PC-9 (cell line): Measurements from ENCODE around the gene CCN6. TPM values are rescaled to one million over a fixed set of nuclear protein-coding genes. Genes with fewer than 3 reads are reported as not detected.

ENCODE experiments used
- BruUV-seq: library from RNA; stranded (reverse); fragments of 400-500 nt; replicated peaks from 2 replicates; lab custom pipeline; 2021; lab: Mats Ljungman, UMichigan
- CTCF ChIA-PET: fragments of 300-600 bp; sonication (Branson Sonifier 250); formaldehyde crosslinking; loops from one replicate; lab custom pipeline; 2022; ENCODE audit warnings: antibody characterized with exemption; lab: Charles Lee
- POLR2A ChIA-PET: fragments of 300-600 bp; sonication (Branson Sonifier 250); formaldehyde crosslinking; loops from one replicate; lab custom pipeline; 2022; ENCODE audit warnings: antibody characterized with exemption; ENCODE audit not compliant: unreplicated experiment; lab: Charles Lee
- DNase-seq, 2 experiments: peaks; one replicate each; pipeline versions ENCODE4 v3.0.0 to v3.0.0-alpha.2; 2015 to 2022; ENCODE audit warnings: mixed read lengths in 1 of 2
- H2AFZ ChIP-seq: fragments of 200-600 bp; sonication (generic); 2 replicates; pipeline ENCODE4 v1.8.1; 2017; ENCODE audit warnings: antibody characterized with exemption
- H3F3A ChIP-seq: fragments of 200-600 bp; sonication (generic); 2 replicates; pipeline ENCODE4 v1.8.1; 2017; ENCODE audit warnings: antibody characterized with exemption, mild to moderate bottlenecking, low read depth; ENCODE audit not compliant: insufficient read depth
- H3K27ac ChIP-seq: fragments of 200-600 bp; sonication (generic); 2 replicates; pipeline ENCODE4 v1.6.1; 2016; ENCODE audit warnings: mixed run types
- H3K27me3 ChIP-seq: fragments of 200-600 bp; sonication (generic); 2 replicates; pipeline ENCODE4 v1.6.1; 2016; ENCODE audit warnings: low read depth, mixed run types; ENCODE audit not compliant: insufficient read depth
- H3K36me3 ChIP-seq: fragments of 200-600 bp; sonication (generic); 2 replicates; pipeline ENCODE4 v1.6.1; 2016; ENCODE audit warnings: low read depth, mixed run types
- H3K4me1 ChIP-seq: fragments of 200-600 bp; sonication (generic); replicated peaks from 2 replicates; pipeline ENCODE4 v1.6.1; 2016; ENCODE audit warnings: mixed run types; ENCODE audit not compliant: insufficient read depth
- H3K4me2 ChIP-seq: fragments of 200-600 bp; sonication (generic); 2 replicates; pipeline ENCODE4 v1.6.1; 2017; ENCODE audit warnings: mixed run types
- H3K4me3 ChIP-seq: fragments of 200-600 bp; sonication (generic); 2 replicates; pipeline ENCODE4 v1.6.1; 2016; ENCODE audit warnings: mixed run types
- H3K79me2 ChIP-seq: fragments of 200-600 bp; sonication (generic); 2 replicates; pipeline ENCODE4 v1.6.1; 2017; ENCODE audit warnings: low read depth, mixed run types
- H3K9me2 ChIP-seq: fragments of 200-600 bp; sonication (generic); 2 replicates; pipeline ENCODE4 v1.8.1; 2017; ENCODE audit warnings: mild to moderate bottlenecking; ENCODE audit not compliant: insufficient read depth
- H3K9me3 ChIP-seq: fragments of 200-600 bp; sonication (generic); 2 replicates; pipeline ENCODE4 v1.8.1; 2016; ENCODE audit warnings: low read depth; ENCODE audit not compliant: insufficient read depth
- H4K20me1 ChIP-seq: fragments of 200-600 bp; sonication (generic); 2 replicates; pipeline ENCODE4 v1.8.1; 2017; ENCODE audit not compliant: insufficient read depth
- EZH2 ChIP-seq: fragments of 200-600 bp; sonication (generic); IDR thresholded peaks from 2 replicates; pipeline ENCODE4 v1.8.0; 2017; ENCODE audit warnings: antibody characterized with exemption, low read depth
- intact Hi-C: fragments of 100-400 bp; cut with micrococcal nuclease; formaldehyde crosslinking; loops from one replicate; pipeline ENCODE4 v1.10.0; 2022; ENCODE audit not compliant: unreplicated experiment
- total RNA-seq: library from RNA; stranded (reverse); gene quantifications from 2 replicates; pipeline ENCODE4 v1.2.3, GENCODE V29; 2021
- TF ChIP-seq, protein P1 (sequence below): fragments of 200-600 bp; sonication (generic); conservative IDR thresholded peaks from 2 replicates; pipeline ENCODE4 v1.6.1; 2017; ENCODE audit warnings: mixed run types, antibody characterized with exemption, mild to moderate bottlenecking, moderate library complexity

The CCN6 gene
- total RNA-seq, 1 experiment from 2014 or later = not detected

DNA sequence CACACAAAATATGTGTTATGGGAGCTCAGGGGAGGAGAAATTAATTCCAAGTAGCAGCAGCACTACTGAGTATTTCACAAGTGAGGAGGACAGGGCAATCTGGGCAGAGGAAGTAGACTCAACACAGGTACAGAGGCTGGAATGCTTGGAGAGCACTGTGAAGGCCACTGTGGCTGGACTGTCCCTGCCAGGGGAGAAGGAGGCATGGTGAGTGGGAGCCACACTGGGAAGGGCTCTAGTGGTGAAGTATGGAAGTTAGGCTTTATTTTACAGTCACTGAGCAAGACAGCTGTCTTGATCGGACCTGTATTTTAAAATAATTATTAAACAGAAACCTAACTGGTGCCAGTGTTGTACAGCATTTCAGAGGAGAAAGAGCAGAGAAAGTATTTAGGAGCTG, 62.3 kb downstream of the CCN6 start:
- H3K9me2 ChIP-seq = no peaks in the 10 kb centered on the region
- no peaks in the 10 kb centered on the region for H3K79me2 ChIP-seq
- CTCF ChIA-PET = no interaction called here
- peaks cover 9% of the 10 kb centered on the region for H3K4me1 ChIP-seq
- POLR2A ChIA-PET = no interaction called here
- intact Hi-C loops = no loop called here
- no peak overlapping the region for H3K27ac ChIP-seq
- no peak overlapping the region for H2AFZ ChIP-seq
- no peaks in the 10 kb centered on the region for H3K9me3 ChIP-seq
- TF ChIP-seq, protein P1, sequence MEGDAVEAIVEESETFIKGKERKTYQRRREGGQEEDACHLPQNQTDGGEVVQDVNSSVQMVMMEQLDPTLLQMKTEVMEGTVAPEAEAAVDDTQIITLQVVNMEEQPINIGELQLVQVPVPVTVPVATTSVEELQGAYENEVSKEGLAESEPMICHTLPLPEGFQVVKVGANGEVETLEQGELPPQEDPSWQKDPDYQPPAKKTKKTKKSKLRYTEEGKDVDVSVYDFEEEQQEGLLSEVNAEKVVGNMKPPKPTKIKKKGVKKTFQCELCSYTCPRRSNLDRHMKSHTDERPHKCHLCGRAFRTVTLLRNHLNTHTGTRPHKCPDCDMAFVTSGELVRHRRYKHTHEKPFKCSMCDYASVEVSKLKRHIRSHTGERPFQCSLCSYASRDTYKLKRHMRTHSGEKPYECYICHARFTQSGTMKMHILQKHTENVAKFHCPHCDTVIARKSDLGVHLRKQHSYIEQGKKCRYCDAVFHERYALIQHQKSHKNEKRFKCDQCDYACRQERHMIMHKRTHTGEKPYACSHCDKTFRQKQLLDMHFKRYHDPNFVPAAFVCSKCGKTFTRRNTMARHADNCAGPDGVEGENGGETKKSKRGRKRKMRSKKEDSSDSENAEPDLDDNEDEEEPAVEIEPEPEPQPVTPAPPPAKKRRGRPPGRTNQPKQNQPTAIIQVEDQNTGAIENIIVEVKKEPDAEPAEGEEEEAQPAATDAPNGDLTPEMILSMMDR = no peak
- no peak for TF ChIP-seq EZH2
- H3K4me3 ChIP-seq = no peak overlapping the region
- H3K4me2 ChIP-seq = no peak overlapping the region
- no TSS peak for BruUV-seq
- no peak for DNase-seq
- peaks cover 46% of the 10 kb centered on the region for H3F3A ChIP-seq
- no peaks in the 10 kb centered on the region for H3K27me3 ChIP-seq
- peaks cover 90% of the 10 kb centered on the region for H3K36me3 ChIP-seq
- 0 out of 2 replicates have a peak, but pooled peaks cover 3% of the 10 kb centered on the region for H4K20me1 ChIP-seq

DNA sequence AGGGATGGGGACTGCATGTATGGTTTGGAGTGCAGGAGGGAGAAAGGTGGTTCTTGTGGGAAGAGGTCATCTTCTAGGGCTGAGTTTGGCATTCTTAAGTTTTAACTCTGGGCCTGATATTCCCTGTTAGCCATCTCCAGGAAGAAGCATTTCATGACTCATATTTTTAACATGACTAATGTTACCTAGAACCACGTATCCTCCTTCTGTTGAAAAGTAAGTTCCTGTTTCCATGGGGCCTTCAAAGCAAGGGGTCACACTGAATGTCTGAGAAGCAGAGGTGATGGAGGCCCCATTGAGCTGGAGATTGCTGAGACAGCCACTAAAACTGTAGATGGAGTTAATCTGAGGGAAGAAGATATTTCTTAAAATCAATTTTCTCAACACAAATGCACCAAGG, 63.6 kb downstream of the CCN6 start:
- H3K4me2 ChIP-seq = no peak overlapping the region
- intact Hi-C loops = no loop called here
- no TSS peak for BruUV-seq

DNA sequence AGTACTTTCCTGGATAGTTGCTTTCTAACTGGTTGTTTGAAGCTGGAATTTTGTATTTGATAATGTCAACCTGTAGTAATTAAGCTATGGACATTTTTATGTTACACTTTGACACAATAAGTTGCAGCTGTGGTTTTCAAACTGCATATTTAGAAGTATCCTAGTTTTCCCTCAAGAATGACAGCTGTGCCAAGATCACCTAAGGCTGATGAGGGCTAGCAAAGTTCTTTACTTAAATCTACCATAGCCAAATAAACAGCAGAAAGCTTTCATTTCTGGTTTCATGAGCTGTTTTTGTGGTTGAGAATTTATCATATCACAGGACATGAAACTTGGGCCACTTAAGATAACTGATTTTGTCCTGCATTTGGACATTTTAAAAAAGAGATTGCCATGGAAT, 64.1 kb downstream of the CCN6 start:
- no peak overlapping the region for H3K4me2 ChIP-seq
- no peak for DNase-seq
- no peaks in the 10 kb centered on the region for H3K9me3 ChIP-seq
- peak overlapping the region; percentile 23 for H3K27ac ChIP-seq
- H3K4me1 ChIP-seq = peaks cover 9% of the 10 kb centered on the region
- H3K36me3 ChIP-seq = peaks cover 91% of the 10 kb centered on the region
- POLR2A ChIA-PET = no interaction called here
- 0 out of 2 replicates have a peak, but pooled peaks cover 7% of the 10 kb centered on the region for H4K20me1 ChIP-seq
- TF ChIP-seq EZH2 = no peak
- TF ChIP-seq, protein P1 = no peak
- H2AFZ ChIP-seq = no peak overlapping the region
- H3K4me3 ChIP-seq = no peak overlapping the region
- no TSS peak for BruUV-seq
- CTCF ChIA-PET = interaction anchor here (0.6 kb wide), 1 partner anchor 148 kb away, joined by 7 read pairs; no protein-coding TSS in a partner anchor
- H3K9me2 ChIP-seq = no peaks in the 10 kb centered on the region
- H3F3A ChIP-seq = peaks cover 54% of the 10 kb centered on the region
- intact Hi-C loops = no loop called here
- no peaks in the 10 kb centered on the region for H3K79me2 ChIP-seq
- no peaks in the 10 kb centered on the region for H3K27me3 ChIP-seq

More for the DNA sequence above, 63.6 kb downstream of the CCN6 start:
- Histone ChIP-seq H3K27ac (peak overlapping the region; percentile 23), H2AFZ (no peak overlapping the region), H3K27me3 (no peaks in the 10 kb centered on the region), H3K4me3 (no peak overlapping the region), H3K36me3 (peaks cover 90% of the 10 kb centered on the region), H3K4me1 (peaks cover 9% of the 10 kb centered on the region), H3F3A (peaks cover 50% of the 10 kb centered on the region), H4K20me1 (0 out of 2 replicates have a peak, but pooled peaks cover 3% of the 10 kb centered on the region), H3K9me2 (no peaks in the 10 kb centered on the region), H3K9me3 (no peaks in the 10 kb centered on the region), H3K79me2 (no peaks in the 10 kb centered on the region)
- CTCF ChIA-PET = interaction anchor here (0.6 kb wide), 1 partner anchor 149 kb away, joined by 7 read pairs; no protein-coding TSS in a partner anchor
- peak; percentile 8 to 74 for DNase-seq
- TF ChIP-seq EZH2 = no peak
- TF ChIP-seq, protein P1 = no peak
- POLR2A ChIA-PET = no interaction called here

Other genes starting within 250 kb of the CCN6 start
- gene FYN, start 180.7 kb upstream of the CCN6 start, total RNA-seq = 53.3 and 80.3 TPM in 2 replicates
- 27.0 and 30.3 TPM in 2 replicates for gene TUBE1, start 33.4 kb downstream of the CCN6 start, total RNA-seq
- 12.3 and 16.3 TPM in 2 replicates for gene FAM229B, start 33.5 kb downstream of the CCN6 start, total RNA-seq
- gene LAMA4, start 200.5 kb downstream of the CCN6 start, total RNA-seq = 58.3 and 91.0 TPM in 2 replicates